Ovary (tissue), 3 donors: ENCODE results near the gene ADGRB2.

Experiments used
- CTCF ChIP-seq, 3 donors: fragments of 450-650 bp in 2 of 3; fragments of 200-600 bp in 1 of 3; IDR thresholded peaks; one replicate each; pipeline versions ENCODE4 v1.5.1 to v1.8.0; 2016 to 2022; ENCODE audit warnings: antibody characterized with exemption in 3 of 3, mild to moderate bottlenecking in 1 of 3
- EP300 ChIP-seq: sonication (generic); formaldehyde crosslinking; IDR thresholded peaks from one replicate; pipeline ENCODE4 v1.6.1; 2017; ENCODE audit warnings: antibody characterized with exemption
- POLR2A ChIP-seq: fragments of 450-650 bp; IDR thresholded peaks from one replicate; pipeline ENCODE4 v1.6.1; 2017; ENCODE audit warnings: antibody characterized with exemption, mild to moderate bottlenecking, moderate library complexity
- donor health status: DM: no; HTN: no; CAD: no.

- TF ChIP-seq CTCF (IDR thresholded peaks at IDR 0.05) (no peak), EP300 (no peak), POLR2A (no peak)
Measured at GRCh38 chr1:31756578-31756977, 7.6 kb downstream of the ADGRB2 start.
